Activated T-helper 1 cell treated with anti-CD3 and anti-CD28 coated beads, Interleukin-12 subunit alpha, Interleukin-12 subunit beta, Interleukin-2, Interleukin-4 antibody, amounts not matched to agents 30 ng/mL and 10 ng/mL and 1 ng/mL, durations not matched to agents 14 hours and 24 hours and 36 hours (primary cell): ENCODE results near the gene WNK4. TPM values are rescaled to one million over a fixed set of nuclear protein-coding genes. Genes with fewer than 3 reads are reported as not detected.
"Not testable (repeated sequence)": the region's sequence is repeated elsewhere in the genome, so short reads cannot be mapped to it uniquely, and the experiment has no call there.

Experiments used
- DNase-seq: peaks from one replicate; pipeline ENCODE4 v3.0.0; 2021; ENCODE audit warnings: low spot score
- H3K27ac Mint-ChIP-seq: one replicate; pipeline ENCODE4 v1.8.0; 2021; ENCODE audit warnings: mild to moderate bottlenecking, mixed read lengths
- H3K27me3 Mint-ChIP-seq: one replicate; pipeline ENCODE4 v1.8.0; 2022; ENCODE audit warnings: mild to moderate bottlenecking, moderate library complexity, mixed read lengths; ENCODE audit not compliant: insufficient read depth
- H3K36me3 Mint-ChIP-seq: one replicate; pipeline ENCODE4 v1.8.0; 2021; ENCODE audit warnings: low read depth, mixed read lengths
- H3K4me1 Mint-ChIP-seq: one replicate; pipeline ENCODE4 v1.8.0; 2021; ENCODE audit warnings: low read depth, mixed read lengths
- H3K4me3 Mint-ChIP-seq: one replicate; pipeline ENCODE4 v1.8.0; 2021; ENCODE audit warnings: mild to moderate bottlenecking, moderate library complexity, mixed read lengths
- H3K9me3 Mint-ChIP-seq: one replicate; pipeline ENCODE4 v1.8.0; 2021; ENCODE audit warnings: mixed read lengths
- intact Hi-C: fragments of 100-400 bp; cut with micrococcal nuclease; formaldehyde crosslinking; loops from one replicate; pipeline ENCODE4 v1.15.1; 2024
- total RNA-seq: library from RNA; stranded (reverse); gene quantifications from 2 replicates; pipeline ENCODE4 v1.2.3, GENCODE V29; 2022

The WNK4 gene
- total RNA-seq, 1 donor from 2014 or later: 0.29 TPM

GRCh38 chr17:42759982-42760651 lies 20.3 kb upstream of the WNK4 start:
- intact Hi-C loops: no loop called here
- H3K4me3 Mint-ChIP-seq: peak overlapping the region; percentile 54

GRCh38 chr17:42760652-42761581 lies 19.5 kb upstream of the WNK4 start, which contains the start of gene RAMP2:
Gene RAMP2, plus strand, starts transcription at chr17:42761227. Its CDS starts 35 bp downstream, at chr17:42761262.
- Mint-ChIP-seq H3K4me1 (peaks cover 6% of the 10 kb centered on the region), H3K36me3 (no peaks in the 10 kb centered on the region), H3K4me3 (peak within 1 kb of the TSS; percentile 54), H3K27ac (no peak within 1 kb of the TSS), H3K9me3 (no peaks in the 10 kb centered on the region), H3K27me3 (peaks cover 55% of the 10 kb centered on the region)
- intact Hi-C loops: no loop called here
- DNase-seq: no peak

More at GRCh38 chr17:42759982-42760651, 20.3 kb upstream of the WNK4 start:
- H3K4me1 Mint-ChIP-seq: peaks cover 6% of the 10 kb centered on the region
- no peak for DNase-seq
- H3K36me3 Mint-ChIP-seq: no peaks in the 10 kb centered on the region
- H3K27ac Mint-ChIP-seq: no peak overlapping the region
- H3K9me3 Mint-ChIP-seq: no peaks in the 10 kb centered on the region
- peaks cover 61% of the 10 kb centered on the region for H3K27me3 Mint-ChIP-seq

- DNase-seq: no peak
- intact Hi-C loops: no loop called here
- Mint-ChIP-seq H3K9me3 (no peaks in the 10 kb centered on the region), H3K4me3 (no peak overlapping the region), H3K27me3 (peaks cover 50% of the 10 kb centered on the region), H3K36me3 (no peaks in the 10 kb centered on the region), H3K27ac (no peak overlapping the region), H3K4me1 (peaks cover 6% of the 10 kb centered on the region)
Measured at GRCh38 chr17:42761638-42762037, 18.8 kb upstream of the WNK4 start.

GRCh38 chr17:42766124-42766523 lies 14.3 kb upstream of the WNK4 start:
- Mint-ChIP-seq H3K4me1 (no peaks in the 10 kb centered on the region), H3K36me3 (no peaks in the 10 kb centered on the region), H3K27me3 (peaks cover 25% of the 10 kb centered on the region), H3K27ac (no peak overlapping the region), H3K4me3 (no peak overlapping the region), H3K9me3 (no peaks in the 10 kb centered on the region)
- intact Hi-C loops: no loop called here
- no peak for DNase-seq

- no peak overlapping the region for H3K4me3 Mint-ChIP-seq
- H3K9me3 Mint-ChIP-seq: no peaks in the 10 kb centered on the region
- no peak overlapping the region for H3K27ac Mint-ChIP-seq
- H3K27me3 Mint-ChIP-seq: peaks cover 16% of the 10 kb centered on the region
- no peak for DNase-seq
- intact Hi-C loops: no loop called here
- H3K36me3 Mint-ChIP-seq: no peaks in the 10 kb centered on the region
- H3K4me1 Mint-ChIP-seq: peaks cover 7% of the 10 kb centered on the region
Measured at GRCh38 chr17:42767512-42767911, 12.9 kb upstream of the WNK4 start.

- intact Hi-C loops, H3K27ac Mint-ChIP-seq: not testable (repeated sequence)
Measured at GRCh38 chr17:42768006-42768405, 12.4 kb upstream of the WNK4 start.

GRCh38 chr17:42769964-42770363 lies 10.4 kb upstream of the WNK4 start:
- H3K36me3 Mint-ChIP-seq, H3K27ac Mint-ChIP-seq, H3K9me3 Mint-ChIP-seq, H3K27me3 Mint-ChIP-seq, DNase-seq, H3K4me3 Mint-ChIP-seq: not testable (repeated sequence)
- intact Hi-C loops: loop anchor here (5.0 kb wide), 1 partner anchor 93 kb away; the partner anchor contains the start of gene PLEKHH3
- peaks cover 27% of the 10 kb centered on the region for H3K4me1 Mint-ChIP-seq

More at GRCh38 chr17:42768006-42768405, 12.4 kb upstream of the WNK4 start:
- H3K4me1 Mint-ChIP-seq: peaks cover 10% of the 10 kb centered on the region
- DNase-seq, H3K36me3 Mint-ChIP-seq, H3K4me3 Mint-ChIP-seq, H3K9me3 Mint-ChIP-seq: not testable (repeated sequence)
- peaks cover 11% of the 10 kb centered on the region for H3K27me3 Mint-ChIP-seq

- Mint-ChIP-seq H3K4me1 (peaks cover 27% of the 10 kb centered on the region), H3K36me3 (peaks cover 27% of the 10 kb centered on the region), H3K9me3 (no peaks in the 10 kb centered on the region), H3K27me3 (peaks cover 3% of the 10 kb centered on the region), H3K27ac (peak overlapping the region; percentile 96), H3K4me3 (peak overlapping the region; percentile 99)
- no peak for DNase-seq
- intact Hi-C loops: loop anchor here (1.0 to 5.0 kb wide), 6 partner anchors 10 to 225 kb away; partner anchors contain the start of genes BECN1, CNTD1, COA3 and EZH1
Measured at GRCh38 chr17:42772945-42773289, 7.5 kb upstream of the WNK4 start.

- Mint-ChIP-seq H3K4me3 (peak within 1 kb of the TSS; percentile 99), H3K27me3 (no peaks in the 10 kb centered on the region), H3K27ac (peak within 1 kb of the TSS; percentile 96), H3K9me3 (no peaks in the 10 kb centered on the region), H3K4me1 (peaks cover 27% of the 10 kb centered on the region), H3K36me3 (peaks cover 32% of the 10 kb centered on the region)
- intact Hi-C loops: loop anchor here (1.0 to 5.0 kb wide), 6 partner anchors 10 to 225 kb away; partner anchors contain the start of genes BECN1, CNTD1, COA3 and EZH1
- DNase-seq: peak; percentile 71
Measured at GRCh38 chr17:42773290-42774035, 6.9 kb upstream of the WNK4 start, which contains the start of gene VPS25. Gene VPS25, plus strand, starts transcription at chr17:42773449. Its CDS starts 27 bp downstream, at chr17:42773476.

GRCh38 chr17:42774066-42774745 lies 6.2 kb upstream of the WNK4 start:
- intact Hi-C loops: loop anchor here (5.0 kb wide), 1 partner anchor 97 kb away; the partner anchor contains the start of gene PLEKHH3
- no peaks in the 10 kb centered on the region for H3K27me3 Mint-ChIP-seq
- peak overlapping the region; percentile 96 for H3K27ac Mint-ChIP-seq
- peak overlapping the region; percentile 99 for H3K4me3 Mint-ChIP-seq
- H3K36me3 Mint-ChIP-seq: peaks cover 39% of the 10 kb centered on the region
- H3K9me3 Mint-ChIP-seq: no peaks in the 10 kb centered on the region
- peaks cover 27% of the 10 kb centered on the region for H3K4me1 Mint-ChIP-seq
- DNase-seq: no peak

GRCh38 chr17:42775534-42776098 lies 4.8 kb upstream of the WNK4 start:
- intact Hi-C loops: no loop called here
- peak overlapping the region; percentile 99 for H3K4me3 Mint-ChIP-seq
- H3K27me3 Mint-ChIP-seq: peaks cover 6% of the 10 kb centered on the region
- peaks cover 48% of the 10 kb centered on the region for H3K36me3 Mint-ChIP-seq
- H3K27ac Mint-ChIP-seq: no peak overlapping the region
- peaks cover 27% of the 10 kb centered on the region for H3K4me1 Mint-ChIP-seq
- DNase-seq: no peak
- no peaks in the 10 kb centered on the region for H3K9me3 Mint-ChIP-seq
